ENCODE data around the gene FNDC1. TPM values are rescaled to one million over a fixed set of nuclear protein-coding genes. Genes with fewer than 3 reads are reported as not detected.

The FNDC1 gene
- total RNA-seq, 4 donors from 2014 or later, result 0.27 to 9.9 (median 1.5) TPM

GRCh38 chr6:159313018-159313417, 143.8 kb downstream of the FNDC1 start:
- WGBS, 2 donors (ENCODE audit: low coverage in 1 of 2), result 65 to 100% methylated on average over 1 to 4 of the region's 6 CpGs
- no peak for ATAC-seq

GRCh38 chr6:159315562-159315961, 146.4 kb downstream of the FNDC1 start:
- Histone ChIP-seq H3K4me3 (no peak overlapping the region), H3K27me3 (no peaks in the 10 kb centered on the region), H3K9me3 (no peaks in the 10 kb centered on the region), H3K36me3 (no peaks in the 10 kb centered on the region), H3K27ac (no peak overlapping the region), H3K4me1 (peaks cover 0 to 18% (median 2%) of the 10 kb centered on the region in 3 donors)
- 90% methylated on average over 5 of the region's 26 CpGs; no CpG with 5 or more reads in 1 of the 2 donors for WGBS, 2 donors (ENCODE audit: low coverage in 1 of 2)
- TF ChIP-seq POLR2A (IDR thresholded peaks at IDR 0.05) (no peak), POLR2AphosphoS5 (IDR thresholded peaks at IDR 0.05) (no peak), EP300 (IDR thresholded peaks at IDR 0.05) (no peak)
- TF ChIP-seq, protein P1, sequence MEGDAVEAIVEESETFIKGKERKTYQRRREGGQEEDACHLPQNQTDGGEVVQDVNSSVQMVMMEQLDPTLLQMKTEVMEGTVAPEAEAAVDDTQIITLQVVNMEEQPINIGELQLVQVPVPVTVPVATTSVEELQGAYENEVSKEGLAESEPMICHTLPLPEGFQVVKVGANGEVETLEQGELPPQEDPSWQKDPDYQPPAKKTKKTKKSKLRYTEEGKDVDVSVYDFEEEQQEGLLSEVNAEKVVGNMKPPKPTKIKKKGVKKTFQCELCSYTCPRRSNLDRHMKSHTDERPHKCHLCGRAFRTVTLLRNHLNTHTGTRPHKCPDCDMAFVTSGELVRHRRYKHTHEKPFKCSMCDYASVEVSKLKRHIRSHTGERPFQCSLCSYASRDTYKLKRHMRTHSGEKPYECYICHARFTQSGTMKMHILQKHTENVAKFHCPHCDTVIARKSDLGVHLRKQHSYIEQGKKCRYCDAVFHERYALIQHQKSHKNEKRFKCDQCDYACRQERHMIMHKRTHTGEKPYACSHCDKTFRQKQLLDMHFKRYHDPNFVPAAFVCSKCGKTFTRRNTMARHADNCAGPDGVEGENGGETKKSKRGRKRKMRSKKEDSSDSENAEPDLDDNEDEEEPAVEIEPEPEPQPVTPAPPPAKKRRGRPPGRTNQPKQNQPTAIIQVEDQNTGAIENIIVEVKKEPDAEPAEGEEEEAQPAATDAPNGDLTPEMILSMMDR (IDR thresholded peaks at IDR 0.05), result no peak
- no peak for ATAC-seq

More at GRCh38 chr6:159313018-159313417, 143.8 kb downstream of the FNDC1 start:
- TF ChIP-seq EP300 (IDR thresholded peaks at IDR 0.05), result no peak
- no peak for TF ChIP-seq POLR2AphosphoS5 (IDR thresholded peaks at IDR 0.05)
- no peak for TF ChIP-seq POLR2A (IDR thresholded peaks at IDR 0.05)
- TF ChIP-seq, protein P1 (IDR thresholded peaks at IDR 0.05), result no peak
- no peaks in the 10 kb centered on the region for H3K9me3 ChIP-seq
- no peaks in the 10 kb centered on the region for H3K27me3 ChIP-seq
- peaks cover 2 to 34% (median 3%) of the 10 kb centered on the region in 3 donors for H3K4me1 ChIP-seq
- no peaks in the 10 kb centered on the region for H3K36me3 ChIP-seq
- peak overlapping the region in 1 of 4 donors; percentile 64 for H3K27ac ChIP-seq
- no peak overlapping the region for H3K4me3 ChIP-seq

- TF ChIP-seq, protein P1 (IDR thresholded peaks at IDR 0.05), result no peak
- no peak for TF ChIP-seq EP300 (IDR thresholded peaks at IDR 0.05)
- no peak for TF ChIP-seq POLR2AphosphoS5 (IDR thresholded peaks at IDR 0.05)
- TF ChIP-seq POLR2A (IDR thresholded peaks at IDR 0.05), result no peak
- no peak for ATAC-seq
- Histone ChIP-seq H3K36me3 (no peaks in the 10 kb centered on the region), H3K27me3 (no peaks in the 10 kb centered on the region), H3K4me3 (no peak overlapping the region), H3K9me3 (peaks cover 0 to 6% (median 0%) of the 10 kb centered on the region in 3 donors), H3K27ac (no peak overlapping the region), H3K4me1 (peaks cover 0 to 5% (median 0%) of the 10 kb centered on the region in 3 donors)
- 93 to 100% methylated on average over 2 of the region's 7 CpGs for WGBS, 2 donors (ENCODE audit: low coverage in 1 of 2)
Observed at GRCh38 chr6:159317430-159317829, 148.2 kb downstream of the FNDC1 start.

- TF ChIP-seq, protein P1 (IDR thresholded peaks at IDR 0.05), result no peak
- TF ChIP-seq POLR2AphosphoS5 (IDR thresholded peaks at IDR 0.05), result no peak
- no peak for TF ChIP-seq POLR2A (IDR thresholded peaks at IDR 0.05)
- no peak for TF ChIP-seq EP300 (IDR thresholded peaks at IDR 0.05)
- H3K4me1 ChIP-seq, result no peaks in the 10 kb centered on the region
- no peak overlapping the region for H3K4me3 ChIP-seq
- no peak overlapping the region for H3K27ac ChIP-seq
- peaks cover 0 to 6% (median 0%) of the 10 kb centered on the region in 3 donors for H3K9me3 ChIP-seq
- H3K36me3 ChIP-seq, result no peaks in the 10 kb centered on the region
- no peaks in the 10 kb centered on the region for H3K27me3 ChIP-seq
- ATAC-seq, result no peak
- WGBS, 2 donors (ENCODE audit: low coverage in 1 of 2), result 89% methylated on average over 4 of the region's 4 CpGs; no CpG with 5 or more reads in 1 of the 2 donors
Observed at GRCh38 chr6:159321267-159321666, 152.1 kb downstream of the FNDC1 start.

Other genes starting within 250 kb of the FNDC1 start
- 10 to 100 TPM in 3 of 4 donors, 1 to 10 TPM in 1; 6.7 to 23.1 (median 13.0) TPM for gene RSPH3, start 169.2 kb upstream of the FNDC1 start, total RNA-seq
- 1 to 10 TPM; 1.0 to 4.3 (median 1.9) TPM for gene TAGAP, start 124.4 kb upstream of the FNDC1 start, total RNA-seq